ENCODE data around the gene STON1. TPM values are rescaled to one million over a fixed set of nuclear protein-coding genes. Genes with fewer than 3 reads are reported as not detected.

Gene STON1
- total and polyA plus RNA-seq, 4 experiments from 2014 or later = 0.03 to 4.4 (median 1.8) TPM

DNA sequence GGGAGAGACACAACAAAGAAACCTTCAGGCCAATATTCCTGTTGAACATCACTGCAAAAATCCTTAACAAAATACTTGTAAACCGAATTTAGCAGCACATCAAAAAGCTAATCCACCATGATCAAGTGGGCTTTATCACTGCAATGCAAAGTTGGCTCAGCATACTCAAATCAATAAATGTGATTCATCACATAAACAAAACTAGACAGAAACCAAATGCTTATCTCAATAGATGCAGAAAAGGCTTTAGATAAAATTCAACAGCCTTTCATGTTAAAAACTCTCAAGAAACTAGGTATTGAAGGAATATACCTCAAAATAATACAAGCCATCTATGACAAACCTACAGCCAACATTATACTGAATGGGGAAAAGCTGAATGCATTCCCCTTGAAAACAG lies 108.3 kb downstream of the STON1 start:
- H3K27ac Mint-ChIP-seq = no peak overlapping the region
- Histone ChIP-seq H3K4me1 (ENCODE audit: insufficient read depth, low read length) (no peaks in the 10 kb centered on the region), H3K36me3 (ENCODE audit: insufficient read depth, low read length) (no peaks in the 10 kb centered on the region), H3K27ac (ENCODE audit: low read depth, low read length) (no peak overlapping the region), H3K27me3 (ENCODE audit: insufficient read depth, low read length) (no peaks in the 10 kb centered on the region), H3K9me3 (ENCODE audit: control insufficient read depth in 1 of 2, low read length in 2 of 2) (no peaks in the 10 kb centered on the region), H3K4me3 (ENCODE audit: low read length in 2 of 2) (no peak overlapping the region)
- peaks cover 0 to 13% (median 5%) of the 10 kb centered on the region in 8 donors for H3K9me3 Mint-ChIP-seq
- H3K4me3 Mint-ChIP-seq = no peak overlapping the region
- H3K27me3 Mint-ChIP-seq = peaks cover 6 to 15% of the 10 kb centered on the region in 2 donors
- intact Hi-C loops (cut with micrococcal nuclease) = no loop called here
- no peak for DNase-seq
- ChIA-PET POLR2A (ENCODE audit: partially characterized antibody) (no interaction called here), CTCF (ENCODE audit: partially characterized antibody) (no interaction called here)
- no peaks in the 10 kb centered on the region for H3K4me1 Mint-ChIP-seq
- no peaks in the 10 kb centered on the region for H3K36me3 Mint-ChIP-seq

Other genes with a start within 250 kb of the STON1 start
- 10 to 100 TPM; 60.4 to 67.3 TPM for gene FOXN2, start 215.5 kb upstream of the STON1 start, total RNA-seq
- 10 to 100 TPM; 31.2 to 47.5 TPM for gene FOXN2, start 215.5 kb upstream of the STON1 start, polyA plus RNA-seq
- gene PPP1R21, start 89.4 kb upstream of the STON1 start, total RNA-seq = 10 to 100 TPM; 39.3 to 46.5 TPM
- gene PPP1R21, start 89.4 kb upstream of the STON1 start, polyA plus RNA-seq = 10 to 100 TPM; 16.0 to 25.2 TPM
- gene GTF2A1L, start 87.7 kb downstream of the STON1 start, total RNA-seq = not detected
- gene GTF2A1L, start 87.7 kb downstream of the STON1 start, polyA plus RNA-seq = not detected
- not detected for gene LHCGR, start 225.6 kb downstream of the STON1 start, total RNA-seq
- not detected for gene LHCGR, start 225.6 kb downstream of the STON1 start, polyA plus RNA-seq